H9 (cell line): Measurements from ENCODE around the gene MS4A7. TPM values are rescaled to one million over a fixed set of nuclear protein-coding genes. Genes with fewer than 3 reads are reported as not detected.

Experiments used
- DNase-seq: peaks from one replicate; pipeline ENCODE4 v3.0.0-alpha.2; 2017
- H2AFZ ChIP-seq: one replicate; pipeline ENCODE4 v1.6.1; 2013; ENCODE audit warnings: mild to moderate bottlenecking, low read length, control low read depth, moderate library complexity
- H2AK5ac ChIP-seq: 2 replicates; pipeline ENCODE4 v1.6.1; 2013; ENCODE audit warnings: low read length, control low read depth, mixed read lengths; ENCODE audit not compliant: insufficient read length
- H2BK120ac ChIP-seq: one replicate; pipeline ENCODE4 v1.6.1; 2013; ENCODE audit warnings: low read depth, mild to moderate bottlenecking, low read length, control low read depth, inconsistent platforms; ENCODE audit not compliant: poor library complexity, severe bottlenecking
- H2BK12ac ChIP-seq: 2 replicates; pipeline ENCODE4 v1.6.1; 2013; ENCODE audit warnings: low read length, control low read depth, mixed read lengths, low read depth; ENCODE audit not compliant: insufficient read length
- H2BK15ac ChIP-seq: 2 replicates; pipeline ENCODE4 v1.6.1; 2013; ENCODE audit warnings: low read depth, low read length, control low read depth
- H2BK20ac ChIP-seq: one replicate; pipeline ENCODE4 v1.6.1; 2013; ENCODE audit warnings: low read depth, mild to moderate bottlenecking, low read length, control low read depth, inconsistent platforms; ENCODE audit not compliant: poor library complexity, severe bottlenecking
- H2BK5ac ChIP-seq: 2 replicates; pipeline ENCODE4 v1.6.1; 2013; ENCODE audit warnings: low read length, control low read depth, mixed read lengths; ENCODE audit not compliant: insufficient read length
- H3K14ac ChIP-seq: 2 replicates; pipeline ENCODE4 v1.6.1; 2013; ENCODE audit warnings: low read length, control low read depth; ENCODE audit not compliant: insufficient read depth
- H3K18ac ChIP-seq: 2 replicates; pipeline ENCODE4 v1.6.1; 2013; ENCODE audit warnings: low read depth, mild to moderate bottlenecking, mixed read lengths, low read length, control low read depth; ENCODE audit not compliant: insufficient read length
- H3K23ac ChIP-seq: 2 replicates; pipeline ENCODE4 v1.6.1; 2013; ENCODE audit warnings: low read length, control low read depth, mixed read lengths, low read depth; ENCODE audit not compliant: insufficient read length
- H3K23me2 ChIP-seq: 2 replicates; pipeline ENCODE4 v1.6.1; 2013; ENCODE audit warnings: low read depth, mild to moderate bottlenecking, mixed read lengths, low read length, control low read depth; ENCODE audit not compliant: insufficient read length, poor library complexity, severe bottlenecking
- H3K27ac ChIP-seq: 2 replicates; pipeline ENCODE4 v1.5.1; 2013; ENCODE audit warnings: low read length, control low read depth, mixed read lengths, low read depth; ENCODE audit not compliant: insufficient read length
- H3K27me3 ChIP-seq: 2 replicates; pipeline ENCODE4 v1.6.1; 2013; ENCODE audit warnings: low read length, control low read depth, inconsistent platforms; ENCODE audit not compliant: insufficient read depth
- H3K4ac ChIP-seq: 2 replicates; pipeline ENCODE4 v1.6.1; 2013; ENCODE audit warnings: low read depth, mild to moderate bottlenecking, control low read depth, inconsistent platforms, low read length, moderate library complexity
- H3K4me1 ChIP-seq: 2 replicates; pipeline ENCODE4 v1.6.1; 2013; ENCODE audit warnings: low read length, control low read depth, inconsistent platforms; ENCODE audit not compliant: insufficient read depth
- H3K4me2 ChIP-seq: 2 replicates; pipeline ENCODE4 v1.6.1; 2013; ENCODE audit warnings: low read length, control low read depth, mixed read lengths; ENCODE audit not compliant: insufficient read length, insufficient read depth
- H3K56ac ChIP-seq: 2 replicates; pipeline ENCODE4 v1.6.1; 2013; ENCODE audit warnings: low read depth, mild to moderate bottlenecking, mixed read lengths, low read length, control low read depth; ENCODE audit not compliant: insufficient read length
- H3K79me1 ChIP-seq: 2 replicates; pipeline ENCODE4 v1.6.1; 2013; ENCODE audit warnings: low read depth, mild to moderate bottlenecking, moderate library complexity, low read length, control low read depth, inconsistent platforms; ENCODE audit not compliant: insufficient read depth, poor library complexity, severe bottlenecking
- H3K79me2 ChIP-seq: 2 replicates; pipeline ENCODE4 v1.6.1; 2013; ENCODE audit warnings: low read length, control low read depth, inconsistent platforms; ENCODE audit not compliant: insufficient read depth
- H3K9ac ChIP-seq: 2 replicates; pipeline ENCODE4 v1.6.1; 2013; ENCODE audit warnings: low read length, control low read depth, mixed read lengths; ENCODE audit not compliant: insufficient read length; ENCODE audit errors: extremely low read depth
- H3K9me3 ChIP-seq: one replicate; pipeline ENCODE4 v1.6.1; 2013; ENCODE audit warnings: low read depth, low read length, inconsistent platforms; ENCODE audit not compliant: control insufficient read depth
- H3T11ph ChIP-seq: one replicate; pipeline ENCODE4 v1.6.1; 2013; ENCODE audit warnings: mild to moderate bottlenecking, low read length, control low read depth, inconsistent platforms
- H4K20me1 ChIP-seq: one replicate; pipeline ENCODE4 v1.6.1; 2013; ENCODE audit not compliant: control insufficient read depth, insufficient read length, insufficient read depth
- H4K5ac ChIP-seq: 2 replicates; pipeline ENCODE4 v1.6.1; 2013; ENCODE audit warnings: low read depth, mild to moderate bottlenecking, mixed read lengths, low read length, control low read depth; ENCODE audit not compliant: insufficient read length
- H4K8ac ChIP-seq: replicated peaks from 2 replicates; pipeline ENCODE4 v1.6.1; 2013; ENCODE audit warnings: low read length, control low read depth, mixed read lengths, low read depth; ENCODE audit not compliant: insufficient read length
- H4K91ac ChIP-seq: 2 replicates; pipeline ENCODE4 v1.6.1; 2013; ENCODE audit warnings: low read depth, mild to moderate bottlenecking, moderate library complexity, mixed read lengths, low read length, control low read depth; ENCODE audit not compliant: insufficient read length
- H3K27ac Mint-ChIP-seq, 3 experiments: 2 replicates in 2 of 3; 3 replicates in 1 of 3; pipeline ENCODE4 v1.8.0; 2020 to 2021; ENCODE audit warnings: mixed read lengths in 3 of 3, mild to moderate bottlenecking in 1 of 3, moderate library complexity in 1 of 3
- H3K27me3 Mint-ChIP-seq: 2 replicates; pipeline ENCODE4 v1.8.0; 2021; ENCODE audit warnings: low read depth, mild to moderate bottlenecking, moderate library complexity, mixed read lengths
- H3K36me3 Mint-ChIP-seq, 3 experiments: 2 replicates in 2 of 3; 3 replicates in 1 of 3; pipeline ENCODE4 v1.8.0; 2020 to 2021; ENCODE audit warnings: low read depth in 3 of 3, mixed read lengths in 3 of 3; ENCODE audit not compliant: insufficient read depth in 1 of 3
- H3K4me1 Mint-ChIP-seq, 2 experiments: 2 replicates each; pipeline ENCODE4 v1.8.0; 2020; ENCODE audit warnings: mixed read lengths in 2 of 2
- H3K4me3 Mint-ChIP-seq, 2 experiments: 2 replicates in 1 of 2; 3 replicates in 1 of 2; pipeline ENCODE4 v1.8.0; 2020 to 2021; ENCODE audit warnings: mild to moderate bottlenecking in 2 of 2, mixed read lengths in 2 of 2, moderate library complexity in 1 of 2
- H3K9me3 Mint-ChIP-seq, 2 experiments: 2 replicates in 1 of 2; 3 replicates in 1 of 2; pipeline ENCODE4 v1.8.0; 2020; ENCODE audit warnings: mild to moderate bottlenecking in 2 of 2, mixed read lengths in 2 of 2, moderate library complexity in 1 of 2
- WGBS: extraction: QIAGEN DNeasy Blood & Tissue Kit; methylation state at CpG from one replicate; pipeline ENCODE4 v1.1.7; 2013; ENCODE audit warnings: missing lambda C conversion rate, low lambda C conversion rate, mixed read lengths; ENCODE audit not compliant: insufficient read length; ENCODE audit errors: extremely low coverage; 5-methylcytosine and 5-hydroxymethylcytosine counted together
- total RNA-seq: library from RNA; stranded (reverse); gene quantifications from 2 replicates; pipeline ENCODE4 v1.2.1, GENCODE V29; 2021
- TF ChIP-seq, protein P1 (sequence below): fragments of 200-600 bp; sonication (generic); conservative IDR thresholded peaks from 3 replicates; pipeline ENCODE4 v1.8.0; 2021; ENCODE audit warnings: antibody characterized with exemption, mild to moderate bottlenecking

Gene MS4A7
- total RNA-seq, 1 experiment from 2014 or later: not detected

DNA sequence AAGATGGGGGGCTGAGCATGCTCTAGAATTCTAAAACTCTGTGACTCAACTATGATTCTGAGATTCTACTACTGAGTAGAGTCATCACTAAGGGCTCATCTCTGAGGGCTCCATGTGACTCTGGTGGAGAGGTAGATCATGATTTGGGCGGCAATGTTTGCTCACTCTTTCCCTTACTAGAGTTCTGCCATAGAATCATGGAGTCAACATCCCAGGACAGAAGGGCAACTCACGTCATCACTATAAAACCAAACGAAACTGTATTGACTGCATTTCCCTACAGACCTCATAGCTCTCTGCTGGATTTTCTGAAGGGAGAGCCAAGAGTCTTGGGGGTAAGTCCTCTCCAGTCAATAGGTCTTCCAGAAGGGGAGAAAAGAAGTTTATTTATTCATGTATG, 18.1 kb downstream of the MS4A7 start, which contains the start of gene MS4A14:
MS4A14 (plus strand) TSS at position 78 of the 400 bp plus-strand sequence; CDS start at position 198, 120 bp downstream.
- no CpG with 5 or more reads among the region's 3 CpGs for WGBS
- Mint-ChIP-seq H3K27me3 (no peaks in the 10 kb centered on the region), H3K27ac (0 out of 7 replicates have a peak within 1 kb of the TSS, but pooled peaks of 1 of the 3 experiments have one; percentile 78)

More for the DNA sequence above, 18.1 kb downstream of the MS4A7 start, which contains the start of gene MS4A14:
- Histone ChIP-seq H2AFZ (no peak within 1 kb of the TSS), H2BK120ac (no peak within 1 kb of the TSS), H2BK15ac (no peak within 1 kb of the TSS), H3K14ac (no peak within 1 kb of the TSS), H3K23ac (no peak within 1 kb of the TSS), H4K8ac (no peak within 1 kb of the TSS), H4K20me1 (no peaks in the 10 kb centered on the region), H3K4me1 (no peaks in the 10 kb centered on the region), H3K56ac (no peak within 1 kb of the TSS), H3K9ac (no peak within 1 kb of the TSS), H4K91ac (no peak within 1 kb of the TSS), H3K4me2 (no peak within 1 kb of the TSS), H2AK5ac (no peak within 1 kb of the TSS), H3K27ac (no peak within 1 kb of the TSS), H3K4ac (no peak within 1 kb of the TSS), H4K5ac (no peak within 1 kb of the TSS), H3K23me2 (no peaks in the 10 kb centered on the region), H3K79me2 (no peaks in the 10 kb centered on the region), H3K27me3 (no peaks in the 10 kb centered on the region), H3K18ac (no peak within 1 kb of the TSS), H2BK12ac (no peak within 1 kb of the TSS), H3K9me3 (no peaks in the 10 kb centered on the region), H2BK5ac (no peak within 1 kb of the TSS), H3T11ph (no peak within 1 kb of the TSS), H2BK20ac (no peak within 1 kb of the TSS), H3K79me1 (no peaks in the 10 kb centered on the region)
- TF ChIP-seq, protein P1, sequence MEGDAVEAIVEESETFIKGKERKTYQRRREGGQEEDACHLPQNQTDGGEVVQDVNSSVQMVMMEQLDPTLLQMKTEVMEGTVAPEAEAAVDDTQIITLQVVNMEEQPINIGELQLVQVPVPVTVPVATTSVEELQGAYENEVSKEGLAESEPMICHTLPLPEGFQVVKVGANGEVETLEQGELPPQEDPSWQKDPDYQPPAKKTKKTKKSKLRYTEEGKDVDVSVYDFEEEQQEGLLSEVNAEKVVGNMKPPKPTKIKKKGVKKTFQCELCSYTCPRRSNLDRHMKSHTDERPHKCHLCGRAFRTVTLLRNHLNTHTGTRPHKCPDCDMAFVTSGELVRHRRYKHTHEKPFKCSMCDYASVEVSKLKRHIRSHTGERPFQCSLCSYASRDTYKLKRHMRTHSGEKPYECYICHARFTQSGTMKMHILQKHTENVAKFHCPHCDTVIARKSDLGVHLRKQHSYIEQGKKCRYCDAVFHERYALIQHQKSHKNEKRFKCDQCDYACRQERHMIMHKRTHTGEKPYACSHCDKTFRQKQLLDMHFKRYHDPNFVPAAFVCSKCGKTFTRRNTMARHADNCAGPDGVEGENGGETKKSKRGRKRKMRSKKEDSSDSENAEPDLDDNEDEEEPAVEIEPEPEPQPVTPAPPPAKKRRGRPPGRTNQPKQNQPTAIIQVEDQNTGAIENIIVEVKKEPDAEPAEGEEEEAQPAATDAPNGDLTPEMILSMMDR: no peak
- Mint-ChIP-seq H3K4me3 (no peak within 1 kb of the TSS), H3K9me3 (peaks cover 2% of the 10 kb centered on the region in 2 experiments; a peak in 3 of 5 replicates), H3K36me3 (peaks cover 0 to 2% (median 2%) of the 10 kb centered on the region in 3 experiments; a peak in 1 of 7 replicates), H3K4me1 (peaks cover 2 to 11% of the 10 kb centered on the region in 2 experiments; a peak in 2 of 4 replicates)
- DNase-seq: no peak
